Smooth muscle cell (in vitro differentiated cells): Measurements from ENCODE around the gene HHLA2. TPM values are rescaled to one million over a fixed set of nuclear protein-coding genes. Genes with fewer than 3 reads are reported as not detected.

Source experiments
- DNase-seq: peaks from one replicate; lab custom pipeline; 2025; ENCODE audit not compliant: unreplicated experiment; lab: John Stamatoyannopoulos, UW
- H2AFZ ChIP-seq: fragments of 200-600 bp; sonication (generic); 2 replicates; pipeline ENCODE4 v1.6.0; 2016; ENCODE audit warnings: antibody characterized with exemption, low read depth, mild to moderate bottlenecking
- H3F3A ChIP-seq: fragments of 200-600 bp; sonication (generic); 2 replicates; pipeline ENCODE4 v1.6.0; 2017; ENCODE audit warnings: antibody characterized with exemption, low read depth
- H3K27ac ChIP-seq: fragments of 200-600 bp; sonication (generic); 2 replicates; pipeline ENCODE4 v1.5.1; 2016; ENCODE audit warnings: low read depth, mild to moderate bottlenecking
- H3K27me3 ChIP-seq: fragments of 200-600 bp; sonication (generic); 2 replicates; pipeline ENCODE4 v1.6.1; 2016; ENCODE audit warnings: low read depth, mild to moderate bottlenecking
- H3K36me3 ChIP-seq: fragments of 200-600 bp; sonication (generic); 2 replicates; pipeline ENCODE4 v1.5.1; 2016; ENCODE audit warnings: low read depth
- H3K4me1 ChIP-seq: fragments of 200-600 bp; sonication (generic); 2 replicates; pipeline ENCODE4 v1.5.1; 2016; ENCODE audit warnings: low read depth
- H3K4me2 ChIP-seq: fragments of 200-600 bp; sonication (generic); 2 replicates; pipeline ENCODE4 v1.6.0; 2016; ENCODE audit warnings: mild to moderate bottlenecking
- H3K4me3 ChIP-seq: fragments of 200-600 bp; sonication (generic); 2 replicates; pipeline ENCODE4 v1.5.1; 2016; ENCODE audit warnings: mild to moderate bottlenecking
- H3K79me2 ChIP-seq: fragments of 200-600 bp; sonication (generic); 2 replicates; pipeline ENCODE4 v1.6.0; 2016; ENCODE audit warnings: low read depth, mild to moderate bottlenecking
- H3K9ac ChIP-seq: fragments of 200-600 bp; sonication (generic); 2 replicates; pipeline ENCODE4 v1.6.0; 2016; ENCODE audit warnings: low read depth
- H3K9me3 ChIP-seq: fragments of 200-600 bp; sonication (generic); replicated peaks from 2 replicates; pipeline ENCODE4 v1.5.1; 2016; ENCODE audit warnings: low read depth
- H4K20me1 ChIP-seq: fragments of 200-600 bp; sonication (generic); 2 replicates; pipeline ENCODE4 v1.6.0; 2016; ENCODE audit warnings: low read depth
- CTCF ChIP-seq: fragments of 200-600 bp; sonication (generic); IDR thresholded peaks from 2 replicates; pipeline ENCODE4 v1.5.1; 2017; ENCODE audit warnings: borderline replicate concordance, mild to moderate bottlenecking, antibody characterized with exemption; ENCODE audit not compliant: insufficient read depth, poor library complexity, severe bottlenecking
- WGBS: methylation state at CpG from one replicate; pipeline ENCODE4 v1.1.7; 2016; ENCODE audit warnings: low lambda C conversion rate; 5-methylcytosine and 5-hydroxymethylcytosine counted together
- polyA plus RNA-seq: library from polyadenylated mRNA; unstranded; fragments of >200 nt; fragmentation: Nextera tagmentation; extraction: Ambion mirVana; gene quantifications from 2 replicates; pipeline ENCODE4 v1.2.1, GENCODE V29; 2016
- total RNA-seq: library from RNA; depleted of rRNA; stranded (reverse); fragments of >200 nt; gene quantifications from 2 replicates; pipeline ENCODE4 v1.2.3, GENCODE V29; 2014

HHLA2 gene
- total and polyA plus RNA-seq, 2 experiments from 2014 or later = not detected

DNA sequence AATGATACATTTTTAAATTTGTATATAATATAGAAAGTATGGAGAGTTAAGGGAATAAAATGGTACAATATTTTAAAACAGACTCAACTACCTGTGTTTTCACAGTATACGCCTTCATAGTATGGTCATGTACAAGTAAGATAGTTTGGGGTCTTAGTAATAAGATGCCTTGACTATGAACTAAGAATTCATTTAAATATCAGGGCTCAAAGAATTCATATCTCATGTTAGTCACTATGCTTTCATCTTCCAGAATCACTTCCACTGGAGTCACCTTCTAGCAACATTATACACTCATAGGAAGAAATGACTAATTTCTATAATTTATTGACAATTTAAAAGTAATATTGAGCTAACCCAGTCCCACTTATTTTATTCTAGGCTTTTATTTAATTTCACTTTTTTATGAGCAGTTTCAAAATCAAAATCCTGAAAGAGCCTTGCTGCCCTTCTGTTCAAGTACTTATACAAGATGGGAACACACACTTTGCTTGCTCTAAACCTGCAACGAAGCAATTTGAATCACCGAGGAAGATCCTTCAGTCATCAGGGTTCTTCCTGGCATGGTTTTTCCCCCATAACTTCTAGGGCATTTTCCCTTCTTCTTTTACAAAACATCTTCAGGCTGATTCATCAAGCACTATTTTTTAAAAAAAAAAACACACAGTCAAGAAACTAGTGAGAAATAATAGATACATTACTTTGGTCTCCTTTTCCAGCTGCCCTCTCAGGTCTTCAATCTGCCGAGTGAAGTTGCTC is 119.9 kb downstream of the HHLA2 start:
- H2AFZ ChIP-seq = no peak overlapping the region
- H4K20me1 ChIP-seq = no peaks in the 10 kb centered on the region
- H3F3A ChIP-seq = no peaks in the 10 kb centered on the region
- H3K4me2 ChIP-seq = no peak overlapping the region
- no peaks in the 10 kb centered on the region for H3K36me3 ChIP-seq
- no peak for DNase-seq
- WGBS = 86% methylated on average over 4 of the region's 4 CpGs
- H3K9me3 ChIP-seq = no peaks in the 10 kb centered on the region
- no peaks in the 10 kb centered on the region for H3K27me3 ChIP-seq
- no peak overlapping the region for H3K27ac ChIP-seq
- no peak overlapping the region for H3K4me3 ChIP-seq
- no peak overlapping the region for H3K9ac ChIP-seq
- no peak for TF ChIP-seq CTCF
- H3K4me1 ChIP-seq = no peaks in the 10 kb centered on the region
- H3K79me2 ChIP-seq = no peaks in the 10 kb centered on the region

GRCh38 chr3:108420926-108421325 is 124.6 kb downstream of the HHLA2 start:
- H3K36me3 ChIP-seq = no peaks in the 10 kb centered on the region
- no peaks in the 10 kb centered on the region for H4K20me1 ChIP-seq
- H3K9me3 ChIP-seq = no peaks in the 10 kb centered on the region
- H3K27ac ChIP-seq = peak overlapping the region; percentile 20
- H3K4me2 ChIP-seq = peak overlapping the region; percentile 37
- WGBS = 64% methylated on average over 2 of the region's 2 CpGs
- no peaks in the 10 kb centered on the region for H3K79me2 ChIP-seq
- no peak for DNase-seq
- no peak overlapping the region for H3K4me3 ChIP-seq
- no peaks in the 10 kb centered on the region for H3K4me1 ChIP-seq
- no peak overlapping the region for H2AFZ ChIP-seq
- H3F3A ChIP-seq = no peaks in the 10 kb centered on the region
- no peak overlapping the region for H3K9ac ChIP-seq
- no peak for TF ChIP-seq CTCF
- no peaks in the 10 kb centered on the region for H3K27me3 ChIP-seq

Other genes with a start within 250 kb of the HHLA2 start
- gene CD47, start 205.5 kb upstream of the HHLA2 start, total RNA-seq = 81.8 and 95.6 TPM in 2 replicates
- gene CD47, start 205.5 kb upstream of the HHLA2 start, polyA plus RNA-seq = 47.1 and 89.8 TPM in 2 replicates
- 24.5 and 39.3 TPM in 2 replicates for gene IFT57, start 74.1 kb upstream of the HHLA2 start, total RNA-seq
- 37.4 and 42.0 TPM in 2 replicates for gene IFT57, start 74.1 kb upstream of the HHLA2 start, polyA plus RNA-seq
- gene MYH15, start 214.0 kb downstream of the HHLA2 start, total RNA-seq = 0.18 TPM in 1 of 2 replicates, not detected in the other
- not detected in 2 replicates for gene MYH15, start 214.0 kb downstream of the HHLA2 start, polyA plus RNA-seq